H1 (cell line): ENCODE measurements around the gene TK1. TPM values are rescaled to one million over a fixed set of nuclear protein-coding genes. Genes with fewer than 3 reads are reported as not detected.

Experiments
- CTCF ChIA-PET: fragments of 300-600 bp; sonication (Branson Sonifier 250); formaldehyde crosslinking; loops from one replicate; lab custom pipeline; 2021; ENCODE audit not compliant: partially characterized antibody; lab: Charles Lee
- POLR2A ChIA-PET: fragments of 300-600 bp; sonication (Branson Sonifier 250); formaldehyde crosslinking; loops from one replicate; lab custom pipeline; 2021; ENCODE audit warnings: inconsistent platforms; ENCODE audit not compliant: partially characterized antibody; lab: Charles Lee
- DNase-seq, 2 experiments: peaks; one replicate each; pipeline versions ENCODE4 v3.0.0 to v3.0.0-alpha.2; 2010 to 2022; ENCODE audit warnings: low spot score in 2 of 2, low read depth in 1 of 2, mixed read lengths in 1 of 2
- FAIRE-seq: peaks from 2 replicates; lab custom pipeline; 2011; peaks lifted over from hg19 to GRCh38; lab: Jason Lieb, UNC
- H2AFZ ChIP-seq: 2 replicates; pipeline ENCODE4 v1.8.1; 2012; ENCODE audit warnings: low read length, inconsistent platforms
- H2AK5ac ChIP-seq: 2 replicates; pipeline ENCODE4 v1.6.1; 2013; ENCODE audit warnings: low read depth, low read length
- H2BK120ac ChIP-seq: replicated peaks from 2 replicates; pipeline ENCODE3; 2013; ENCODE audit warnings: low read depth, low read length, inconsistent platforms
- H2BK12ac ChIP-seq: 2 replicates; pipeline ENCODE4 v1.6.1; 2013; ENCODE audit warnings: low read depth, low read length
- H2BK15ac ChIP-seq: 2 replicates; pipeline ENCODE4 v1.6.1; 2013; ENCODE audit warnings: low read length
- H2BK20ac ChIP-seq: 2 replicates; pipeline ENCODE4 v1.6.1; 2013; ENCODE audit warnings: low read length
- H2BK5ac ChIP-seq: 2 replicates; pipeline ENCODE4 v1.6.1; 2013; ENCODE audit warnings: low read depth, low read length
- H3K14ac ChIP-seq: 2 replicates; pipeline ENCODE4 v1.6.1; 2013; ENCODE audit warnings: inconsistent platforms; ENCODE audit not compliant: insufficient read length
- H3K18ac ChIP-seq: 2 replicates; pipeline ENCODE4 v1.6.1; 2013; ENCODE audit warnings: low read length; ENCODE audit errors: extremely low read depth
- H3K23ac ChIP-seq: 2 replicates; pipeline ENCODE4 v1.6.1; 2013; ENCODE audit warnings: inconsistent platforms; ENCODE audit not compliant: insufficient read length
- H3K23me2 ChIP-seq: 2 replicates; pipeline ENCODE4 v1.6.1; 2013; ENCODE audit warnings: low read depth, low read length
- H3K27ac ChIP-seq: 2 replicates; pipeline ENCODE4 v1.6.1; 2011; ENCODE audit warnings: low read depth, low read length, inconsistent platforms
- H3K27me3 ChIP-seq, 4 experiments: replicated peaks in 1 of 4; 1 replicate in 1 of 4; 2 replicates in 3 of 4; pipeline versions ENCODE4 v1.6.1 to v1.8.1; 2011 to 2013; ENCODE audit warnings: low read length in 3 of 4, mild to moderate bottlenecking in 3 of 4, inconsistent platforms in 2 of 4, mixed read lengths in 2 of 4, moderate library complexity in 1 of 4; ENCODE audit not compliant: control insufficient read depth in 3 of 4, insufficient read depth in 3 of 4; ENCODE audit errors: extremely low read depth in 1 of 4
- H3K36me3 ChIP-seq, 4 experiments: 2 replicates each; pipeline versions ENCODE4 v1.6.1 to v1.8.1; 2011 to 2013; ENCODE audit warnings: mild to moderate bottlenecking in 4 of 4, low read length in 3 of 4, moderate library complexity in 2 of 4, control low read depth in 1 of 4, inconsistent platforms in 1 of 4; ENCODE audit not compliant: insufficient read depth in 4 of 4, control insufficient read depth in 2 of 4
- H3K4ac ChIP-seq: replicated peaks from 2 replicates; pipeline ENCODE3; 2013; ENCODE audit warnings: low read length, low read depth, mixed read lengths, inconsistent platforms; ENCODE audit not compliant: insufficient read length
- H3K4me1 ChIP-seq, 4 experiments: replicated peaks in 1 of 4; 1 replicate in 1 of 4; 2 replicates in 3 of 4; pipeline versions ENCODE4 v1.6.1 to v1.8.1; 2011 to 2013; ENCODE audit warnings: low read length in 3 of 4, inconsistent platforms in 2 of 4, mixed read lengths in 1 of 4; ENCODE audit not compliant: insufficient read depth in 4 of 4, control insufficient read depth in 3 of 4
- H3K4me2 ChIP-seq, 2 experiments: 2 replicates each; pipeline versions ENCODE4 v1.6.1 to v1.8.1; 2011 to 2013; ENCODE audit warnings: low read depth in 2 of 2, low read length in 2 of 2, control low read depth in 1 of 2, inconsistent platforms in 1 of 2, mild to moderate bottlenecking in 1 of 2; ENCODE audit not compliant: insufficient read depth in 1 of 2
- H3K4me3 ChIP-seq, 4 experiments: fragments of 200-600, 300-600 bp in 1 of 4; sonication (generic), shearing (Covaris generic), sonication (Bioruptor Twin) in 1 of 4; 2 replicates each; pipeline versions ENCODE4 v1.5.1 to v1.8.1; 2011 to 2016; ENCODE audit warnings: low read length in 4 of 4, low read depth in 3 of 4, control low read depth in 2 of 4, inconsistent platforms in 2 of 4, mild to moderate bottlenecking in 2 of 4, mixed read lengths in 1 of 4, moderate library complexity in 1 of 4; ENCODE audit not compliant: insufficient read depth in 2 of 4; ENCODE audit errors: extremely low read depth in 1 of 4
- H3K56ac ChIP-seq: replicated peaks from 2 replicates; pipeline ENCODE3; 2013; ENCODE audit warnings: low read depth, mild to moderate bottlenecking, mixed read lengths, low read length, inconsistent platforms; ENCODE audit not compliant: insufficient read length
- H3K79me1 ChIP-seq: 2 replicates; pipeline ENCODE4 v1.6.1; 2013; ENCODE audit warnings: low read depth, low read length, control low read depth
- H3K79me2 ChIP-seq, 2 experiments: 2 replicates each; pipeline versions ENCODE4 v1.6.1 to v1.8.1; 2012 to 2013; ENCODE audit warnings: low read length in 2 of 2, mild to moderate bottlenecking in 2 of 2, inconsistent platforms in 1 of 2; ENCODE audit not compliant: insufficient read depth in 2 of 2, control insufficient read depth in 1 of 2
- H3K9ac ChIP-seq, 4 experiments: replicated peaks in 1 of 4; 1 replicate in 1 of 4; 2 replicates in 3 of 4; pipeline versions ENCODE4 v1.6.1 to v1.8.1; 2011 to 2013; ENCODE audit warnings: low read depth in 3 of 4, low read length in 3 of 4, control low read depth in 2 of 4, mild to moderate bottlenecking in 2 of 4, moderate library complexity in 2 of 4, inconsistent platforms in 1 of 4; ENCODE audit errors: extremely low read depth in 1 of 4
- H3K9me3 ChIP-seq, 2 experiments: 2 replicates each; pipeline versions ENCODE4 v1.6.1 to v1.8.1; 2012 to 2013; ENCODE audit warnings: mild to moderate bottlenecking in 2 of 2, moderate library complexity in 2 of 2, control low read depth in 1 of 2, inconsistent platforms in 1 of 2, low read depth in 1 of 2, low read length in 1 of 2, mixed read lengths in 1 of 2; ENCODE audit not compliant: insufficient read depth in 2 of 2
- H4K20me1 ChIP-seq, 2 experiments: replicated peaks in 1 of 2; 2 replicates each; pipeline versions ENCODE3 to v1.8.1; 2011 to 2013; ENCODE audit warnings: inconsistent platforms in 2 of 2, low read length in 2 of 2, mild to moderate bottlenecking in 1 of 2; ENCODE audit not compliant: insufficient read depth in 2 of 2, control insufficient read depth in 1 of 2
- H4K5ac ChIP-seq: 2 replicates; pipeline ENCODE4 v1.6.1; 2013; ENCODE audit warnings: low read length, low read depth, mixed read lengths, inconsistent platforms; ENCODE audit not compliant: insufficient read length
- H4K8ac ChIP-seq: 2 replicates; pipeline ENCODE4 v1.8.0; 2013; ENCODE audit warnings: mild to moderate bottlenecking, moderate library complexity, low read length, inconsistent platforms; ENCODE audit not compliant: insufficient read depth; ENCODE audit errors: extremely low read depth
- H4K91ac ChIP-seq: replicated peaks from 2 replicates; pipeline ENCODE3; 2013; ENCODE audit warnings: low read length, mixed read lengths, inconsistent platforms; ENCODE audit not compliant: insufficient read length
- BACH1 ChIP-seq: IDR thresholded peaks from 2 replicates; pipeline ENCODE4 v1.6.1; 2012; ENCODE audit warnings: low read length, improper control_type of control experiment
- EGR1 ChIP-seq: IDR thresholded peaks from 2 replicates; pipeline ENCODE4 v1.6.1; 2011; ENCODE audit warnings: low read depth, low read length, borderline replicate concordance
- EP300 ChIP-seq, 2 experiments: IDR thresholded peaks; 1 replicate in 1 of 2; 2 replicates in 1 of 2; pipeline ENCODE4 v1.6.1; 2011 to 2012; ENCODE audit warnings: low read depth in 2 of 2, low read length in 2 of 2, mild to moderate bottlenecking in 2 of 2, borderline replicate concordance in 1 of 2, inconsistent platforms in 1 of 2, moderate library complexity in 1 of 2
- JUND ChIP-seq: IDR thresholded peaks from 2 replicates; pipeline ENCODE4 v1.6.1; 2011; ENCODE audit warnings: mild to moderate bottlenecking, improper control_type of control experiment, low read length
- NANOG ChIP-seq: IDR thresholded peaks from 2 replicates; pipeline ENCODE4 v1.6.1; 2011; ENCODE audit warnings: low read length, low read depth, mild to moderate bottlenecking, inconsistent platforms; ENCODE audit not compliant: insufficient read depth, poor library complexity, severe bottlenecking
- POU5F1 ChIP-seq: IDR thresholded peaks from 2 replicates; pipeline ENCODE4 v1.6.1; 2011; ENCODE audit warnings: low read depth, mild to moderate bottlenecking, low read length, moderate library complexity
- RFX5 ChIP-seq: IDR thresholded peaks from 2 replicates; pipeline ENCODE4 v1.6.1; 2011; ENCODE audit warnings: low read depth, low read length, improper control_type of control experiment, borderline replicate concordance
- RXRA ChIP-seq: IDR thresholded peaks from 2 replicates; pipeline ENCODE4 v1.6.1; 2011; ENCODE audit warnings: low read depth, mild to moderate bottlenecking, low read length, moderate library complexity; ENCODE audit not compliant: insufficient read depth
- SP2 ChIP-seq: IDR thresholded peaks from 2 replicates; pipeline ENCODE4 v1.6.1; 2012; ENCODE audit warnings: mild to moderate bottlenecking, low read length, inconsistent platforms
- USF2 ChIP-seq: IDR thresholded peaks from 2 replicates; pipeline ENCODE4 v1.6.1; 2011; ENCODE audit warnings: low read length, improper control_type of control experiment
- YY1 ChIP-seq: IDR thresholded peaks from 2 replicates; pipeline ENCODE4 v1.6.1; 2011; ENCODE audit warnings: low read depth, mild to moderate bottlenecking, low read length
- WGBS, 2 experiments: shearing (Covaris generic) in 1 of 2; methylation state at CpG; one replicate each; pipeline versions ENCODE4 v1.1.6 to v1.1.7; 2013 to 2015; ENCODE audit warnings: low lambda C conversion rate in 2 of 2, mixed read lengths in 2 of 2, inconsistent platforms in 1 of 2, low coverage in 1 of 2, missing lambda C conversion rate in 1 of 2; ENCODE audit not compliant: insufficient replicate concordance in 2 of 2, insufficient coverage in 1 of 2, insufficient read length in 1 of 2; ENCODE audit errors: extremely low coverage in 1 of 2, missing lambda C conversion rate in 1 of 2; 5-methylcytosine and 5-hydroxymethylcytosine counted together
- polyA plus RNA-seq, 7 experiments: library from polyadenylated mRNA; depleted of rRNA in 3 of 7; stranded (reverse) in 5 of 7; unstranded in 2 of 7; fragments of >200 nt in 5 of 7; fragments of 200-250 nt in 2 of 7; gene quantifications; 1 replicate in 5 of 7; 2 replicates in 1 of 7; 4 replicates in 1 of 7; pipeline versions ENCODE4 v1.2.1 to v1.2.3, GENCODE V29; 2011 to 2013; ENCODE audit warnings: missing spikeins in 2 of 7, mixed read lengths in 2 of 7
- total RNA-seq: library from RNA; stranded (reverse); fragmentation: NEBNext Ultra II Directional; extraction: Animal tissue kit (Norgen Biotek cat#: 25700); gene quantifications from 2 replicates; pipeline ENCODE4 v1.2.1, GENCODE V29; 2021

Gene TK1
- total and polyA plus RNA-seq, 2 of the 8 experiments (the other 6 are each of a cell fraction or from before 2014, with no cell fraction given): 66.9 to 147 TPM

- 0 out of 2 replicates have a peak, but pooled peaks cover 3% of the 10 kb centered on the region for H3K79me1 ChIP-seq
- H2BK20ac ChIP-seq: no peak overlapping the region
- H3K56ac ChIP-seq: no peak overlapping the region
- H3K9ac ChIP-seq: no peak overlapping the region
- H3K79me2 ChIP-seq: no peaks in the 10 kb centered on the region; a peak in 1 of 4 replicates
- H3K4me3 ChIP-seq: no peak overlapping the region
- H3K23me2 ChIP-seq: no peaks in the 10 kb centered on the region
- no peaks in the 10 kb centered on the region for H3K27me3 ChIP-seq
- no peak overlapping the region for H3K4ac ChIP-seq
- POLR2A ChIA-PET: interaction anchor here (1.1 to 1.5 kb wide), 5 partner anchors 11 to 24 kb away, joined by 3 to 5 read pairs (median 5); partner anchors contain the start of genes BIRC5 and TK1
- H2BK15ac ChIP-seq: no peak overlapping the region
- 100% methylated on average over 8 of the region's 8 CpGs; no CpG with 5 or more reads in 1 of the 2 experiments for WGBS, 2 experiments
- no peak overlapping the region for H3K4me2 ChIP-seq
- no peak overlapping the region for H4K8ac ChIP-seq
- no peak overlapping the region for H3K18ac ChIP-seq
- peaks cover 0 to 19% (median 1%) of the 10 kb centered on the region in 4 experiments; a peak in 4 of 8 replicates for H3K36me3 ChIP-seq
- H4K20me1 ChIP-seq: peaks cover 2 to 5% of the 10 kb centered on the region in 2 experiments
- H2BK120ac ChIP-seq: no peak overlapping the region
- no peak overlapping the region for H3K27ac ChIP-seq
- H3K14ac ChIP-seq: no peak overlapping the region
- no peak overlapping the region for H2BK5ac ChIP-seq
- H4K5ac ChIP-seq: no peak overlapping the region
- CTCF ChIA-PET: interaction anchor here (0.9 to 10.2 kb wide), 4 partner anchors 17 to 46 kb away, joined by 3 to 65 read pairs (median 7); partner anchors contain the start of genes AFMID and TK1
- no peak overlapping the region for H2BK12ac ChIP-seq
- H2AFZ ChIP-seq: no peak overlapping the region
- H3K4me1 ChIP-seq: peaks cover 0 to 4% (median 0%) of the 10 kb centered on the region in 4 experiments; a peak in 3 of 7 replicates
- no peak overlapping the region for H2AK5ac ChIP-seq
- H4K91ac ChIP-seq: no peak overlapping the region
- no peaks in the 10 kb centered on the region for H3K9me3 ChIP-seq
- no peak for FAIRE-seq
- no peak for DNase-seq
- H3K23ac ChIP-seq: no peak overlapping the region
- no peak for TF ChIP-seq POU5F1
- TF ChIP-seq NANOG: no peak
- TF ChIP-seq JUND: no peak
- TF ChIP-seq EGR1: no peak
- no peak for TF ChIP-seq EP300 (IDR thresholded peaks at IDR 0.05; ENCODE audit: borderline replicate concordance in 1 of 2, low read depth in 2 of 2, low read length in 2 of 2)
- no peak for TF ChIP-seq YY1
- no peak for TF ChIP-seq BACH1
- no peak for TF ChIP-seq RXRA
- no peak for TF ChIP-seq SP2
- TF ChIP-seq USF2: no peak
- TF ChIP-seq RFX5: no peak
Observed at GRCh38 chr17:78202666-78203065, 15.8 kb upstream of the TK1 start.
